Pons (tissue), 1 donor: Measurements from ENCODE around the gene SPACA7.
"Not testable (repeated sequence)": the region's sequence is repeated elsewhere in the genome, so short reads cannot be mapped to it uniquely, and the experiment has no call there.

Experiments
- DNase-seq: peaks from one replicate; pipeline ENCODE4 v3.0.0-alpha.2; 2016; ENCODE audit warnings: low spot score

Gene SPACA7

GRCh38 chr13:112350300-112350699 lies 25.9 kb upstream of the SPACA7 start:
- DNase-seq, result no peak

- DNase-seq, result no peak
Measured at GRCh38 chr13:112351825-112352224, 24.3 kb upstream of the SPACA7 start.

GRCh38 chr13:112353856-112354255 lies 22.3 kb upstream of the SPACA7 start:
- no peak for DNase-seq

- DNase-seq, result no peak
Measured at GRCh38 chr13:112354330-112355273, 21.6 kb upstream of the SPACA7 start.

- no peak for DNase-seq
Measured at GRCh38 chr13:112355274-112355838, 20.8 kb upstream of the SPACA7 start.

- no peak for DNase-seq
Measured at GRCh38 chr13:112356190-112356589, 20.0 kb upstream of the SPACA7 start.

GRCh38 chr13:112358156-112358555 lies 18.0 kb upstream of the SPACA7 start:
- no peak for DNase-seq

- no peak for DNase-seq
Measured at GRCh38 chr13:112362021-112362420, 14.1 kb upstream of the SPACA7 start.

- no peak for DNase-seq
Measured at GRCh38 chr13:112363867-112364528, 12.2 kb upstream of the SPACA7 start.

- DNase-seq, result no peak
Measured at GRCh38 chr13:112366907-112367646, 9.1 kb upstream of the SPACA7 start.

- no peak for DNase-seq
Measured at GRCh38 chr13:112368883-112369282, 7.3 kb upstream of the SPACA7 start.

GRCh38 chr13:112370311-112370710 lies 5.8 kb upstream of the SPACA7 start:
- no peak for DNase-seq

GRCh38 chr13:112374271-112374670 lies 1.9 kb upstream of the SPACA7 start:
- no peak for DNase-seq

GRCh38 chr13:112391746-112392145 lies 15.6 kb downstream of the SPACA7 start:
- DNase-seq, result no peak

GRCh38 chr13:112392719-112393118 lies 16.6 kb downstream of the SPACA7 start:
- no peak for DNase-seq

- DNase-seq, result not testable (repeated sequence)
Measured at GRCh38 chr13:112395022-112395421, 18.9 kb downstream of the SPACA7 start.

- DNase-seq, result not testable (repeated sequence)
Measured at GRCh38 chr13:112395941-112396340, 19.8 kb downstream of the SPACA7 start.

- DNase-seq, result no peak
Measured at GRCh38 chr13:112397108-112397507, 21.0 kb downstream of the SPACA7 start.

GRCh38 chr13:112398347-112398746 lies 22.2 kb downstream of the SPACA7 start:
- DNase-seq, result not testable (repeated sequence)

- DNase-seq, result not testable (repeated sequence)
Measured at GRCh38 chr13:112409828-112410227, 33.7 kb downstream of the SPACA7 start.

- DNase-seq, result no peak
Measured at GRCh38 chr13:112416647-112417046, 40.5 kb downstream of the SPACA7 start.

GRCh38 chr13:112417079-112417478 lies 40.9 kb downstream of the SPACA7 start:
- no peak for DNase-seq
